BLaER1 treated with 17β-estradiol and CSF1 and Interleukin-3, amounts not matched to agents 10 nM and 100 nM (cell line): Measurements from ENCODE around the gene HES6.

Experiments used
- H3K27ac ChIP-seq, 11 experiments: shearing (Covaris generic); formaldehyde crosslinking; 2 replicates each; pipeline ENCODE4 v1.8.1; 2022
- H3K27me3 ChIP-seq, 11 experiments: shearing (Covaris generic); formaldehyde crosslinking; 2 replicates each; pipeline ENCODE4 v1.8.1; 2022
- H3K36me3 ChIP-seq, 11 experiments: shearing (Covaris generic); formaldehyde crosslinking; 2 replicates each; pipeline ENCODE4 v1.8.1; 2022
- H3K4me1 ChIP-seq, 10 experiments: shearing (Covaris generic); formaldehyde crosslinking; 2 replicates each; pipeline ENCODE4 v1.8.1; 2022
- H3K4me2 ChIP-seq, 11 experiments: shearing (Covaris generic); formaldehyde crosslinking; 2 replicates each; pipeline ENCODE4 v1.8.1; 2022
- H3K4me3 ChIP-seq, 10 experiments: shearing (Covaris generic); formaldehyde crosslinking; 2 replicates each; pipeline ENCODE4 v1.8.1; 2022
- H3K9ac ChIP-seq, 11 experiments: shearing (Covaris generic); formaldehyde crosslinking; 2 replicates each; pipeline ENCODE4 v1.8.1; 2022
- H3K9me3 ChIP-seq, 11 experiments: shearing (Covaris generic); formaldehyde crosslinking; replicated peaks in 1 of 11; 2 replicates each; pipeline ENCODE4 v1.8.1; 2022
- H4K20me1 ChIP-seq, 11 experiments: shearing (Covaris generic); formaldehyde crosslinking; 2 replicates each; pipeline ENCODE4 v1.8.1; 2022
- Cebpa-rat ChIP-seq, 11 experiments: shearing (Covaris generic); IDR thresholded peaks; 2 replicates each; pipeline ENCODE4 v1.8.1; 2022

The HES6 gene, protein sequence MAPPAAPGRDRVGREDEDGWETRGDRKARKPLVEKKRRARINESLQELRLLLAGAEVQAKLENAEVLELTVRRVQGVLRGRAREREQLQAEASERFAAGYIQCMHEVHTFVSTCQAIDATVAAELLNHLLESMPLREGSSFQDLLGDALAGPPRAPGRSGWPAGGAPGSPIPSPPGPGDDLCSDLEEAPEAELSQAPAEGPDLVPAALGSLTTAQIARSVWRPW

DNA sequence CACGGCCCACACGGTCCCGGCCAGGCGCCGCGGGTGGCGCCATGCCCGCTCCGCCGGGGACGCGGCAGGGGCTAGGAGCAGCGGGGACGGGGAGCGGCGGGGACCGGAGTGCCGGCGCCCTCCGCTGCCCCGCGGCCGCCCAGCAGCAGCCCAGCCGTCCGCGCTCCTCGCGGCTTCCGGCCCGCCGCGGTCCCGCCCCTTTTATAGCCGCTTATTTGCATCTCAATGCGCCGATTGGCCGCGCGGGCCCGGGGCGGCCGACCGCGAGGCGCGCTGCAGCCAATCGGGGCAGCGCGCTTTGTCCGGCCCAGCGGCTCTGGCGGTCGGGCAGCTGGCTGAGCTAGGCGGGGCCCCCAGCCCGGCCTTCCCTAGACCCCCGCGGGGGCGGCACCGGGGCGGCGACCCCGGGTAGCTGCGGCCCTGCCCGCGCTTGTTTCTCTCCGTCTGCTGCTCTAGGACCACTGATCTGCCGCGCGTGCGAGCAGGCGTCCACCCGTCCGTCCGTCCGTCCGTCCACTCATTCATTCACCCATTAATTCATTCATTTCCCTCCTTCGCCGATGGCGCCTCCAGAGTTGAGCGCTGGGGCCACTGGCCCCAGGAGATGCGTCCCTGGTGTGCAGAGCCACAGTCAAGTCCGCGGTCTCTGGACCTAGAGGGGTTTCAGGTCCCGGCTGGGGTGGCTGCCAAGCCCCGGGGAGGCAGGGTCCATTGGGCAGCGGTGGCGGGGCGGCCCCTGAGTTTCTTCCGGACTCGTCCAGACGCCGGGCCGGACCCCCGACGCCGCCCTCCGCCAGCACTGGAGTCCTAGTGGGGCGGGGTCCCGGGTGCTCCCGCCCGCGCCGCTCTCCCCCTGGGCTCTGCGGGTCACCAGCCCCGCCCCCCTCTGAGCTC lies at the start of gene HES6:
HES6 (minus strand) TSS at position 176 of the 894 bp plus-strand sequence; CDS start at position 43, 133 bp downstream.
- peak within 1 kb of the TSS; percentile 72 to 87 (median 78) for H3K4me3 ChIP-seq
- no peak for TF ChIP-seq Cebpa-rat (IDR thresholded peaks at IDR 0.05)
- peak within 1 kb of the TSS in 10 of 11 experiments; percentile 47 to 90 (median 79); a peak in 19 of 22 replicates for H3K27ac ChIP-seq
- H3K9me3 ChIP-seq, result peaks cover 0 to 3% (median 0%) of the 10 kb centered on the region in 11 experiments; a peak in 2 of 22 replicates
- peaks cover 0 to 31% (median 17%) of the 10 kb centered on the region in 11 experiments; a peak in 15 of 22 replicates for H4K20me1 ChIP-seq
- H3K36me3 ChIP-seq, result peaks cover under 1 to 9% (median 3%) of the 10 kb centered on the region in 11 experiments; a peak in 11 of 22 replicates
- H3K4me1 ChIP-seq, result peaks cover 50 to 90% (median 81%) of the 10 kb centered on the region in 10 experiments
- peak within 1 kb of the TSS; percentile 87 to 98 (median 95) for H3K4me2 ChIP-seq
- peaks cover 0 to 42% (median 6%) of the 10 kb centered on the region in 11 experiments; a peak in 11 of 22 replicates for H3K27me3 ChIP-seq
- peak within 1 kb of the TSS; percentile 71 to 95 (median 82) for H3K9ac ChIP-seq

DNA sequence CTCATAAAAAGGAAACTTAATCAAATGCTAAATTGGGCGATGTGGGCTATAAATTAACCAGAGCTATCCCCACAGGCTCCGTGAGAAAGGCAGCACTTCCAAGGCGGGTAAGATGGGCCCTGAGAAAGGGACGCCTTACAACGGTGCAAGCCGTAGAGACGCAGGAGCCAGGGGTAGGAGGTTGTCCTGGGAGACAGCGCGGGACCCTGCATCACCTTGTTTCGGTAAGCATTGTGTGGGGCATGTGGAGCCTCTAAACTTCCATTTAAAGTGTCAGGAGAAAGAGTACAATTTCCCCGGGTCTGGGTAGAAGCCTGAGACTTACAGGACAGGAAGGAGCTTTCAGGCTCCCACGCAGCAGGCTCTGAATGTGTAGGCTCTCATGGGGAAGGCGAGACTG lies 49.7 kb upstream of the HES6 start:
- Histone ChIP-seq H4K20me1 (peaks cover 0 to 39% (median 33%) of the 10 kb centered on the region in 11 experiments; a peak in 19 of 22 replicates), H3K4me3 (peak overlapping the region; percentile 81 to 97 (median 88)), H3K4me1 (peaks cover 38 to 62% (median 55%) of the 10 kb centered on the region in 10 experiments), H3K9ac (peak overlapping the region; percentile 83 to 98 (median 92); a peak in 21 of 22 replicates), H3K27me3 (no peaks in the 10 kb centered on the region), H3K9me3 (no peaks in the 10 kb centered on the region), H3K27ac (peak overlapping the region in 10 of 11 experiments; percentile 80 to 97 (median 90); a peak in 20 of 22 replicates), H3K4me2 (peak overlapping the region; percentile 80 to 96 (median 90)), H3K36me3 (no peaks in the 10 kb centered on the region; a peak in 1 of 22 replicates)
- no peak for TF ChIP-seq Cebpa-rat (IDR thresholded peaks at IDR 0.05)

DNA sequence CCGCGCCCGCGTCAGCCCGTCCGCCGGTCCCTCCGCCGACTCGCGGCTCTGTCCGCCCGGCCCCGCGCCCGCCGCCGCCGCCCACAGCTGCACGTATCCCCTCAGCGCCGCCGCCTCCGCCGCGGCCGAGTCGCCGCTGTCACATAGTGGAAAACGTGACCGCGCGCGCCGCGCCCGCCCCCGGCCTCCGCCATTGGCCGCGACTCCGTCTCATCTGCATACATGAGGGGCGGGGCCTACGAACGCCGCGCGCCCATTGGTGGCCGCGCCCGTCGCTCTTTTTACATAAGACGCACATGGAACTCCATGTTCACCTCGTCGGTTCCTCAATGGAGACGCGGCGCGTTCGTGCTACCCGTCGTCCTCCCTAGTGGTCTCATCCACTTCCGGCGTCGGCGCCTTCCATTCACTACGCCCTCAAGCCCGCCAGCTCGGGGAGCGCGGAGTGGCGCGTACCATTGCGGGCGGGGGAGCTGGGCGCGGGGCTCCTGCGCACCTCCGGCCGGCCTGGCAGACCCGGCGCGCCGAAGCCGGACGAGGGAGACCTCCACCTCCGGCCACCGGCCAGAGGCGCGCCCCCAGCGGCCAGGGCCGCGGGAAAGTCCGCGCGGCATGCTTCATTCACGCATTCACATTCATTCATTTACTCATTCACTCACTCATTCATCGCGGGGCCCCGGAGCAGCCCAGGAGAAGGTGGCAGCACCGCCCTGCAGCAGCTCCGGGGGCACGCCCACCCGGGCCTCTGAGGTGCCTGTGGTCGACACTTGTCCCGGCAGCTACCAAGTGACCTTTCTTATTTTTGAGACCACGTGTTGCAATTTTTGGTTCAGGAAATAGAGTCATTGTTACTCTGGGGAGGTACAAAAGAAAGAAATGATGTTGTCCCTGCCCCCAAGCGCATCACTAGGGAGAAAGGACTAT lies 49.1 kb upstream of the HES6 start:
- Histone ChIP-seq H3K9ac (peak overlapping the region; percentile 83 to 98 (median 92)), H3K4me3 (peak overlapping the region; percentile 81 to 97 (median 88)), H3K27me3 (no peaks in the 10 kb centered on the region), H3K4me2 (peak overlapping the region; percentile 86 to 99 (median 96)), H3K36me3 (no peaks in the 10 kb centered on the region; a peak in 1 of 22 replicates), H3K4me1 (peaks cover 39 to 69% (median 61%) of the 10 kb centered on the region in 10 experiments), H4K20me1 (peaks cover 0 to 45% (median 40%) of the 10 kb centered on the region in 11 experiments; a peak in 19 of 22 replicates), H3K9me3 (no peaks in the 10 kb centered on the region), H3K27ac (peak overlapping the region; percentile 80 to 97 (median 92))
- no peak for TF ChIP-seq Cebpa-rat (IDR thresholded peaks at IDR 0.05)

DNA sequence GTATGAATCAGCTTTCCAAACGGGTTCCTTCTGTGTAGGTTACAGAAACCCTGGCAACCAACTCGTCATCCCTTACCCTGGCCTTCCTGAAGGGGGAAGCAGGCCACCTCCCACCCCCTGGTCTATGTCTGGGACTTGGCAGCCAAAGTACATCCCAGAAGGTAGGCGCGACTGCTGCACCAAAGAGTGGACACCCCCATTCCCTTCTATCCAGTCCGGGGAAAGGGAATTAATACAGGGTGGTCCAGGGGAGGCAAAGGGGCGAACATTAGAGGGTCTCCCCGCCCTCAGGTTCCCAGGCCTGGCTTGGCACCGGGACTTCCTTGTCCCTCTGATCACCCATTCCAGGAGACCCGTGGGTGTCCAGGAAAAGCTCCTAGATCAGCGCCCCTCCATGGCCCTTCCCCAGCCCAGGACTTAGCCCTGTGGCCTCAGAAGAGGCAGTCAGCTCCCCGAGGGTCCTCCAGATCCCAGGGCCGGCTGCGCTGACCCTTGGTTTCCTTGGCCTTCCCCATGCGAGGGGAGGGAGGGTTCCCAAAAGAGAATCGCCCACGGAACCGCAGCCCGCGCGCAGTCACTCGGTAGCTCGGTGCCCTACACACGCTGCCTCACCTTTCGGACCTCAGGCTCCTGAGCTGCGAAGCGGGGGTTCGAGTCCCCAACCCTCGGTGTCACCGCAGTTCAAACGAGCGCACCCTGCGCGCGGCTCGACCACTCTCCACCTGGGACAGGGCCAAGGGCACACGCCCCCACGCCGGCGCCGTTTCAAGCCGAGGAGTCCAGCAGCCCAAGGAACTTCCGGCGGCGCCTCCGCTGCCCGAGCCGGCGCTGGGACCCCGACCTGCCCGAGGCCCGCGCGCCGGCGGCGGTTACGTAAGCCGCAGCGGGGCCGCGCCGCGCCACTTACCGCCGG lies 48.2 kb upstream of the HES6 start, which contains the start of gene PER2:
PER2 (minus strand) TSS at position 874 of the 913 bp plus-strand sequence. CDS start 10,674 bp downstream, outside the sequence.
- H3K4me3 ChIP-seq, result peak within 1 kb of the TSS; percentile 81 to 97 (median 88)
- H3K36me3 ChIP-seq, result no peaks in the 10 kb centered on the region; a peak in 1 of 22 replicates
- H3K27ac ChIP-seq, result peak within 1 kb of the TSS; percentile 80 to 97 (median 92)
- H3K9ac ChIP-seq, result peak within 1 kb of the TSS; percentile 83 to 98 (median 92)
- no peaks in the 10 kb centered on the region for H3K27me3 ChIP-seq
- peak within 1 kb of the TSS; percentile 86 to 99 (median 96) for H3K4me2 ChIP-seq
- no peaks in the 10 kb centered on the region for H3K9me3 ChIP-seq
- H3K4me1 ChIP-seq, result peaks cover 49 to 78% (median 70%) of the 10 kb centered on the region in 10 experiments
- peaks cover 7 to 54% (median 49%) of the 10 kb centered on the region in 11 experiments; a peak in 20 of 22 replicates for H4K20me1 ChIP-seq
- no peak for TF ChIP-seq Cebpa-rat (IDR thresholded peaks at IDR 0.05)

DNA sequence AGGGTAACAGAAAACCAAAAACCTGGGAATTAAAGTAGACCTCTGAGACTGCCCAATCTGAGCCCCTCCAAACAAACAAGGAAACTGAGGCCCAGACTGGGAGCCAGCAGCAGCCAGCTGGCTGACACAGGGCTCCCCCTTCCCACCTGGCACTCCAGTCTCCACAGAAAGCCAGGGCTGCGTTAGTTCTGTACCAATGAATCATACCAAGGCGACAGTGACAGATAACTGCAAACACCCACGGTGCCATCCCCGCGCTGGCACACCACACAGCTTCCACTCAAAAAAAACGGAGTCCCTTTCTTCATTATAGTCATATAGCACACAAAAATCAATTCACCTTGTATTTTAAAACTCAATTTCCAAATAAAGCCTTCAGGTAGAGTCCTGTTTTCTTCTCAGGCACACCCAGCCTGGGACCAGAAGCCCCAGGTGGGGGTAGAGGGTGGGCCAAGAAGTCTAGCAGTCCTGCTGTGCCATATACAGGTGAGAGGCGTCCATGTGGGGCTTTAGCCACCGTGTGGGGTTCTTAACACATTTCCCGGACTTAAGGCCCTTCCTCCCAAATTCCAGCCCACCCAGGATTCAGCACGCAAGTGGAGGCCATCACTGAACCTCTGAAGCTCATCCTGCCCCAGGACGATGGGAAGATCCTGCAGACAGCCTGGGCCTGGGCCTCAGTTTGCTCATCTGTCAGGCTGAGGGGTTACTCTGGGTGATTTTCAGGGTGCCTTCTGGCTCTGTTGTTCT lies 47.3 kb upstream of the HES6 start:
- peak overlapping the region; percentile 83 to 98 (median 92); a peak in 21 of 22 replicates for H3K9ac ChIP-seq
- H3K4me3 ChIP-seq, result peak overlapping the region; percentile 81 to 97 (median 88)
- peaks cover 57 to 85% (median 78%) of the 10 kb centered on the region in 10 experiments for H3K4me1 ChIP-seq
- no peaks in the 10 kb centered on the region for H3K27me3 ChIP-seq
- H4K20me1 ChIP-seq, result peaks cover 14 to 63% (median 57%) of the 10 kb centered on the region in 11 experiments; a peak in 21 of 22 replicates
- H3K9me3 ChIP-seq, result no peaks in the 10 kb centered on the region
- H3K4me2 ChIP-seq, result peak overlapping the region; percentile 86 to 99 (median 96)
- TF ChIP-seq Cebpa-rat (IDR thresholded peaks at IDR 0.05), result no peak
- peak overlapping the region in 10 of 11 experiments; percentile 2 to 97 (median 67); a peak in 14 of 22 replicates for H3K27ac ChIP-seq
- no peaks in the 10 kb centered on the region; a peak in 1 of 22 replicates for H3K36me3 ChIP-seq

DNA sequence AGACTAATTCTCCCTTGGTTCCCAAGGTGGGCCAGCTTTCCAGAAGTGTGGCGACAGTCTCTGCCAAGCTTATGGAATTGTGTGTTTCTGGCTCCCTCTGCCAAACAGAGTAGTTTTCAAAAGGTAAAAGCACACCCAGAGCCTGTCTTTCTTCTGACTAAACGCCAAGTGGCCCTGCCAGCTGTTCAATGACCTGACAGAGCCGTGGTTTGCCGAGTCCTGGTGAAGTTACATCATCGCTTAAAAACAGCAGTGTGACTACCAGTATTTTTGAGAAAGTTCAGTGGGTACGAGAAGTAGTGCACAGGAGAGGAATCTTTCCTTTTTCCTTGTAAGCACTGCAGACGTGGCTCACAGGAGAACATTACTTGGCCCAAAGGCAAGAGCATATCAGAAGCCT lies 46.7 kb upstream of the HES6 start:
- Histone ChIP-seq H3K4me2 (peak overlapping the region; percentile 86 to 99 (median 96)), H3K9ac (peak overlapping the region; percentile 83 to 98 (median 92); a peak in 18 of 22 replicates), H3K9me3 (no peaks in the 10 kb centered on the region), H3K36me3 (no peaks in the 10 kb centered on the region; a peak in 1 of 22 replicates), H3K27ac (peak overlapping the region in 10 of 11 experiments; percentile 2 to 97 (median 67); a peak in 13 of 22 replicates), H3K4me3 (peak overlapping the region in 7 of 10 experiments; percentile 81 to 97 (median 89); a peak in 9 of 20 replicates), H3K27me3 (no peaks in the 10 kb centered on the region), H3K4me1 (peaks cover 63 to 85% (median 80%) of the 10 kb centered on the region in 10 experiments), H4K20me1 (peaks cover 14 to 69% (median 63%) of the 10 kb centered on the region in 11 experiments; a peak in 21 of 22 replicates)
- TF ChIP-seq Cebpa-rat (IDR thresholded peaks at IDR 0.05), result no peak
